ENCODE results near the gene PHF3.

The PHF3 gene

GRCh38 chr6:63635588-63636517, at the start of gene PHF3:
Gene PHF3 (plus strand): TSS chr6:63635802. CDS start chr6:63646552, 10,750 bp downstream.
- no peak for FAIRE-seq

GRCh38 chr6:63589952-63590411, 45.6 kb upstream of the PHF3 start:
- FAIRE-seq = no peak

GRCh38 chr6:63592886-63593285, 42.7 kb upstream of the PHF3 start:
- FAIRE-seq = no peak

- FAIRE-seq = peak; percentile 26
Measured at GRCh38 chr6:63597141-63598048, 38.2 kb upstream of the PHF3 start.

GRCh38 chr6:63598049-63599036, 37.3 kb upstream of the PHF3 start:
- FAIRE-seq = no peak

GRCh38 chr6:63599243-63599642, 36.4 kb upstream of the PHF3 start:
- no peak for FAIRE-seq

- no peak for FAIRE-seq
Measured at GRCh38 chr6:63600136-63600535, 35.5 kb upstream of the PHF3 start.

- no peak for FAIRE-seq
Measured at GRCh38 chr6:63609231-63609630, 26.4 kb upstream of the PHF3 start.

- FAIRE-seq = no peak
Measured at GRCh38 chr6:63610944-63611343, 24.7 kb upstream of the PHF3 start.

- peak; percentile 57 for FAIRE-seq
Measured at GRCh38 chr6:63611560-63611959, 24.0 kb upstream of the PHF3 start.

- no peak for FAIRE-seq
Measured at GRCh38 chr6:63615590-63615989, 20.0 kb upstream of the PHF3 start.

GRCh38 chr6:63624091-63624490, 11.5 kb upstream of the PHF3 start:
- no peak for FAIRE-seq

GRCh38 chr6:63630466-63630865, 5.1 kb upstream of the PHF3 start:
- no peak for FAIRE-seq

GRCh38 chr6:63634630-63635029, 972 bp upstream of the PHF3 start:
- no peak for FAIRE-seq

GRCh38 chr6:63635215-63635587, 401 bp upstream of the PHF3 start:
- FAIRE-seq = no peak

GRCh38 chr6:63636518-63637021, 968 bp downstream of the PHF3 start:
- FAIRE-seq = no peak

- FAIRE-seq = no peak
Measured at GRCh38 chr6:63637865-63638445, 2.4 kb downstream of the PHF3 start.

- FAIRE-seq = no peak
Measured at GRCh38 chr6:63640062-63640461, 4.5 kb downstream of the PHF3 start.

GRCh38 chr6:63643862-63644261, 8.3 kb downstream of the PHF3 start:
- FAIRE-seq = no peak

GRCh38 chr6:63644668-63645326, 9.2 kb downstream of the PHF3 start:
- FAIRE-seq = no peak

GRCh38 chr6:63649269-63649668, 13.7 kb downstream of the PHF3 start:
- FAIRE-seq = no peak

Data from TTC549 (cell line).